HepG2 (cell line): Measurements from ENCODE around the gene DYNLT2B. TPM values are rescaled to one million over a fixed set of nuclear protein-coding genes. Genes with fewer than 3 reads are reported as not detected.

Experiments
- ELF3 ChIP-seq: IDR thresholded peaks from 2 replicates; pipeline ENCODE4 v1.6.1; 2016; ENCODE audit warnings: missing genetic modification reagents, missing compliant biosample characterization
- ERF ChIP-seq: IDR thresholded peaks from 2 replicates; pipeline ENCODE4 v1.6.1; 2018; ENCODE audit warnings: missing biosample characterization, missing genetic modification reagents
- FOXA1 ChIP-seq, 2 experiments: fragments of 450-650 bp in 1 of 2; sonication (generic) in 1 of 2; formaldehyde crosslinking in 1 of 2; IDR thresholded peaks; 2 replicates each; pipeline versions ENCODE4 v1.4.0 to v1.6.1; 2016 to 2020; ENCODE audit warnings: missing genetic modification reagents in 1 of 2
- GABPA ChIP-seq, 2 experiments: IDR thresholded peaks; 2 replicates each; pipeline ENCODE4 v1.6.1; 2011 to 2016; ENCODE audit warnings: low read depth in 2 of 2, low read length in 1 of 2, missing biosample characterization in 1 of 2, missing genetic modification characterization in 1 of 2
- HOXA3 ChIP-seq: sonication (generic); formaldehyde crosslinking; IDR thresholded peaks from 2 replicates; pipeline ENCODE4 v1.5.0; 2020; ENCODE audit warnings: missing genetic modification reagents
- HOXD1 ChIP-seq: sonication (generic); formaldehyde crosslinking; IDR thresholded peaks from 2 replicates; pipeline ENCODE4 v1.5.0; 2020; ENCODE audit warnings: missing genetic modification reagents
- IKZF4 ChIP-seq: sonication (generic); formaldehyde crosslinking; IDR thresholded peaks from 2 replicates; pipeline ENCODE4 v1.5.1; 2020; ENCODE audit warnings: borderline replicate concordance, mild to moderate bottlenecking, low read depth, missing genetic modification reagents; ENCODE audit errors: not compliant biosample characterization
- IRF2 ChIP-seq: IDR thresholded peaks from 2 replicates; pipeline ENCODE4 v1.6.1; 2018; ENCODE audit warnings: missing genetic modification reagents, missing compliant biosample characterization
- MIER3 ChIP-seq: IDR thresholded peaks from 2 replicates; pipeline ENCODE4 v1.6.1; 2016; ENCODE audit warnings: missing compliant biosample characterization, borderline replicate concordance
- MYC ChIP-seq: sonication (generic); formaldehyde crosslinking; IDR thresholded peaks from 2 replicates; pipeline ENCODE4 v1.9.0; 2021; ENCODE audit warnings: missing genetic modification reagents, borderline replicate concordance
- PCBP1 ChIP-seq: fragments of 200-400 bp; formaldehyde crosslinking; IDR thresholded peaks from 2 replicates; pipeline ENCODE4 v1.6.1; 2017; ENCODE audit warnings: mild to moderate bottlenecking, low read depth, low read length, borderline replicate concordance
- REXO4 ChIP-seq: sonication (generic); formaldehyde crosslinking; IDR thresholded peaks from 2 replicates; pipeline ENCODE4 v1.8.0; 2022; ENCODE audit warnings: missing genetic modification reagents, mild to moderate bottlenecking, borderline replicate concordance
- SOX13 ChIP-seq, 3 experiments: fragments of 450-650 bp in 1 of 3; sonication (generic) in 1 of 3; formaldehyde crosslinking in 1 of 3; IDR thresholded peaks in 2 of 3; conservative IDR thresholded peaks in 1 of 3; 2 replicates each; pipeline versions ENCODE4 v1.5.0 to v1.6.1; 2016 to 2020; ENCODE audit warnings: antibody characterized with exemption in 1 of 3, mild to moderate bottlenecking in 1 of 3, missing compliant biosample characterization in 1 of 3, missing genetic modification reagents in 1 of 3, moderate library complexity in 1 of 3
- SRSF9 ChIP-seq: fragments of 200-400 bp; formaldehyde crosslinking; IDR thresholded peaks from 2 replicates; pipeline ENCODE4 v1.6.1; 2018; ENCODE audit warnings: borderline replicate concordance, mild to moderate bottlenecking, low read depth, low read length; ENCODE audit not compliant: insufficient read depth, poor library complexity, severe bottlenecking
- ZBTB21 ChIP-seq: sonication (generic); formaldehyde crosslinking; IDR thresholded peaks from 2 replicates; pipeline ENCODE4 v1.4.0; 2020; ENCODE audit warnings: missing genetic modification reagents
- ZNF44 ChIP-seq: sonication (generic); formaldehyde crosslinking; IDR thresholded peaks from 2 replicates; pipeline ENCODE4 v1.5.1; 2020; ENCODE audit warnings: mild to moderate bottlenecking, missing genetic modification reagents
- ZNF530 ChIP-seq: sonication (generic); formaldehyde crosslinking; IDR thresholded peaks from 2 replicates; pipeline ENCODE4 v1.5.0; 2020; ENCODE audit warnings: low read depth, mild to moderate bottlenecking, missing genetic modification reagents
- ZNF562 ChIP-seq: sonication (generic); formaldehyde crosslinking; IDR thresholded peaks from 2 replicates; pipeline ENCODE4 v1.8.0; 2022; ENCODE audit warnings: missing genetic modification reagents, borderline replicate concordance
- ZNF790 ChIP-seq: sonication (generic); formaldehyde crosslinking; IDR thresholded peaks from 2 replicates; pipeline ENCODE4 v1.8.0; 2022; ENCODE audit warnings: missing genetic modification reagents, mild to moderate bottlenecking, borderline replicate concordance
- polyA plus RNA-seq, 8 experiments: library from polyadenylated mRNA; depleted of rRNA in 3 of 8; stranded (reverse) in 7 of 8; unstranded in 1 of 8; fragments of >200 nt; fragmentation: Illumina TruSeq in 4 of 8; extraction: Trizol in 4 of 8; gene quantifications; 2 replicates each; pipeline versions ENCODE4 v1.2.1 to v1.2.3, GENCODE V29; 2011 to 2016; ENCODE audit warnings: low read depth in 4 of 8, missing spikeins in 1 of 8, mixed read lengths in 1 of 8; ENCODE audit not compliant: insufficient read depth in 1 of 8
- total RNA-seq, 5 experiments: library from RNA; depleted of rRNA; stranded (reverse); fragments of >200 nt; fragmentation: Illumina TruSeq; extraction: Trizol; gene quantifications; 2 replicates each; pipeline ENCODE4 v1.2.3, GENCODE V29; 2016; ENCODE audit warnings: low read depth in 1 of 5
- TF ChIP-seq, protein P1 (sequence below): sonication (generic); formaldehyde crosslinking; IDR thresholded peaks from 2 replicates; pipeline ENCODE4 v1.4.0; 2020; ENCODE audit warnings: missing genetic modification reagents; ENCODE audit errors: not compliant biosample characterization
- TF ChIP-seq, protein P2 (sequence below): sonication (generic); formaldehyde crosslinking; IDR thresholded peaks from 2 replicates; pipeline ENCODE4 v1.8.1; 2023; ENCODE audit warnings: mild to moderate bottlenecking, inconsistent platforms, moderate library complexity, missing genetic modification reagents, borderline replicate concordance
- TF ChIP-seq, protein P3 (sequence below): IDR thresholded peaks from 2 replicates; pipeline ENCODE4 v1.6.1; 2016; ENCODE audit warnings: control low read depth
- TF ChIP-seq, protein P4 (sequence below), 2 experiments: sonication (generic) in 1 of 2; formaldehyde crosslinking in 1 of 2; IDR thresholded peaks; 2 replicates each; pipeline versions ENCODE4 v1.4.0 to v1.6.1; 2018 to 2020; ENCODE audit warnings: missing genetic modification reagents in 2 of 2, borderline replicate concordance in 1 of 2, low read depth in 1 of 2, mild to moderate bottlenecking in 1 of 2, missing biosample characterization in 1 of 2

DYNLT2B gene
- total and polyA plus RNA-seq, 2 of the 13 experiments (the other 11 are each of a cell fraction or from before 2014, with no cell fraction given) = 4.0 to 7.0 TPM

DNA sequence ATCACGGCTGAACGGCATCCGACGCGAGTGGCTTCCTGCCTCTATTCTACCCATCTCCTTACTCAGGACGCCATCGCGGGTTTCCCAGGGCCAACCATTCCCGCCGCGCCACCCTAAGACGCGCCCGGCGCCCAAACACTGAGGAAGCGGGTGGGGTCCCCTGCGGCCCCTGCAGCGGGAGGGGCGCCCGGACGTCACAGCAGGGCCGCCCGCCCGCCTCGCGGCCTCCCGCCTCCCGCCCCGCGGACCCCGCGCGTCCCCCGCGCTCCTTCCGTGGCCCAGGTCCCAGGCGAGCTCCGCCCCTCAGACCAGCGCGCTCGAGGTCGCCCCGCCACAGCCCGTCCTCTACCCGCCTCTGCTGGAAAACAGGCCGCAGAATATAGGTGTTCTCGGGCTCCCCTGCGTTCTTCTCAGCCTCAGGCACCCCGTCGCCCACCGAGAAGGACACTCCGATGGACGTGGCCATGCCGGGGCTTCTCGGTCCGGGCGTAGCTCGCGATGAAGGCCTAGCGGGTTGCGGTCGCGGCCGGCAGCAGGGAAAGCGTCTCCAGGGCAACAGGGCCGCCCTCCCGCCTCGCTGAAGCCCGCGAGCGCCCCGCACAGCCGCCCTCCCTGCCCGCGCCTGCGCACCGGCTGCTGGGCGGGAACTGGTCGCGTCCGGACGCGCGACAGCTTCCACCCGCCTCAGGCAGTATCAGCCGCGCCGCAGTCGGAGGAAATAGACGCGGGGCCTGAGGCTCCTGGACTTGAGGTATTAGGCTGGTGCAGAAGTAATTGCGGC is at the start of gene DYNLT2B (continued):
- TF ChIP-seq, protein P1, sequence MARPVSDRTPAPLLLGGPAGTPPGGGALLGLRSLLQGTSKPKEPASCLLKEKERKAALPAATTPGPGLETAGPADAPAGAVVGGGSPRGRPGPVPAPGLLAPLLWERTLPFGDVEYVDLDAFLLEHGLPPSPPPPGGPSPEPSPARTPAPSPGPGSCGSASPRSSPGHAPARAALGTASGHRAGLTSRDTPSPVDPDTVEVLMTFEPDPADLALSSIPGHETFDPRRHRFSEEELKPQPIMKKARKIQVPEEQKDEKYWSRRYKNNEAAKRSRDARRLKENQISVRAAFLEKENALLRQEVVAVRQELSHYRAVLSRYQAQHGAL (CRISPR knock-in tag) = no peak
- no peak for TF ChIP-seq REXO4 (CRISPR knock-in tag)
- TF ChIP-seq HOXA3 (CRISPR knock-in tag) = peak; percentile 72
- TF ChIP-seq ZBTB21 = no peak
- TF ChIP-seq GABPA (IDR thresholded peaks at IDR 0.05; ENCODE audit: low read depth, low read length) = no peak
- no peak for TF ChIP-seq GABPA (CRISPR knock-in tag; IDR thresholded peaks at IDR 0.05; ENCODE audit: low read depth)
- TF ChIP-seq, protein P2, sequence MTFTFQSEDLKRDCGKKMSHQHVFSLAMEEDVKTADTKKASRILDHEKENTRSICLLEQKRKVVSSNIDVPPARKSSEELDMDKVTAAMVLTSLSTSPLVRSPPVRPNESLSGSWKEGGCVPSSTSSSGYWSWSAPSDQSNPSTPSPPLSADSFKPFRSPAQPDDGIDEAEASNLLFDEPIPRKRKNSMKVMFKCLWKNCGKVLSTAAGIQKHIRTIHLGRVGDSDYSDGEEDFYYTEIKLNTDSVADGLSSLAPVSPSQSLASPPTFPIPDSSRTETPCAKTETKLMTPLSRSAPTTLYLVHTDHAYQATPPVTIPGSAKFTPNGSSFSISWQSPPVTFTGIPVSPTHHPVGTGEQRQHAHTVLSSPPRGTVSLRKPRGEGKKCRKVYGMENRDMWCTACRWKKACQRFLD (CRISPR knock-in tag) = peak; percentile 67; the same call in 1 of the 2 replicates
- no peak for TF ChIP-seq FOXA1 (IDR thresholded peaks at IDR 0.05)
- TF ChIP-seq FOXA1 (CRISPR knock-in tag; IDR thresholded peaks at IDR 0.05) = no peak
- no peak for TF ChIP-seq ZNF790 (CRISPR knock-in tag)
- no peak for TF ChIP-seq ZNF530 (CRISPR knock-in tag)
- TF ChIP-seq SRSF9 = no peak
- peak; percentile 57; the same call in 1 of the 2 replicates for TF ChIP-seq ELF3
- peak; percentile 75 for TF ChIP-seq IKZF4 (CRISPR knock-in tag)
- no peak; the same call in 1 of the 2 replicates for TF ChIP-seq IRF2 (CRISPR knock-in tag)
- TF ChIP-seq MYC (CRISPR knock-in tag) = peak; percentile 67
- TF ChIP-seq HOXD1 (CRISPR knock-in tag) = no peak; the same call in 1 of the 2 replicates
- 0 out of 2 replicates have a peak, but pooled peaks have one; percentile 61 for TF ChIP-seq ZNF44
- TF ChIP-seq MIER3 = 0 out of 2 replicates have a peak, but pooled peaks have one; percentile 7
- TF ChIP-seq ERF (CRISPR knock-in tag) = 0 out of 2 replicates have a peak, but pooled peaks have one; percentile 27
- TF ChIP-seq, protein P3, sequence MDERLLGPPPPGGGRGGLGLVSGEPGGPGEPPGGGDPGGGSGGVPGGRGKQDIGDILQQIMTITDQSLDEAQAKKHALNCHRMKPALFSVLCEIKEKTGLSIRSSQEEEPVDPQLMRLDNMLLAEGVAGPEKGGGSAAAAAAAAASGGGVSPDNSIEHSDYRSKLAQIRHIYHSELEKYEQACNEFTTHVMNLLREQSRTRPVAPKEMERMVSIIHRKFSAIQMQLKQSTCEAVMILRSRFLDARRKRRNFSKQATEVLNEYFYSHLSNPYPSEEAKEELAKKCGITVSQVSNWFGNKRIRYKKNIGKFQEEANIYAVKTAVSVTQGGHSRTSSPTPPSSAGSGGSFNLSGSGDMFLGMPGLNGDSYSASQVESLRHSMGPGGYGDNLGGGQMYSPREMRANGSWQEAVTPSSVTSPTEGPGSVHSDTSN = no peak
- TF ChIP-seq PCBP1 = no peak
- no peak for TF ChIP-seq SOX13 (IDR thresholded peaks at IDR 0.05)
- TF ChIP-seq SOX13 (CRISPR knock-in tag; conservative IDR thresholded peaks at IDR 0.05 in 1 of 2, IDR thresholded peaks at IDR 0.05 in 1 of 2) = peak in 1 of 2 experiments; percentile 20; a peak in 1 of 4 replicates
- TF ChIP-seq, protein P4, sequence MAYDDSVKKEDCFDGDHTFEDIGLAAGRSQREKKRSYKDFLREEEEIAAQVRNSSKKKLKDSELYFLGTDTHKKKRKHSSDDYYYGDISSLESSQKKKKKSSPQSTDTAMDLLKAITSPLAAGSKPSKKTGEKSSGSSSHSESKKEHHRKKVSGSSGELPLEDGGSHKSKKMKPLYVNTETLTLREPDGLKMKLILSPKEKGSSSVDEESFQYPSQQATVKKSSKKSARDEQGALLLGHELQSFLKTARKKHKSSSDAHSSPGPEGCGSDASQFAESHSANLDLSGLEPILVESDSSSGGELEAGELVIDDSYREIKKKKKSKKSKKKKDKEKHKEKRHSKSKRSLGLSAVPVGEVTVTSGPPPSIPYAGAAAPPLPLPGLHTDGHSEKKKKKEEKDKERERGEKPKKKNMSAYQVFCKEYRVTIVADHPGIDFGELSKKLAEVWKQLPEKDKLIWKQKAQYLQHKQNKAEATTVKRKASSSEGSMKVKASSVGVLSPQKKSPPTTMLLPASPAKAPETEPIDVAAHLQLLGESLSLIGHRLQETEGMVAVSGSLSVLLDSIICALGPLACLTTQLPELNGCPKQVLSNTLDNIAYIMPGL (CRISPR knock-in tag; IDR thresholded peaks at IDR 0.05; ENCODE audit: borderline replicate concordance in 1 of 2, low read depth in 1 of 2) = peak; percentile 72 to 87; a peak in 3 of 4 replicates
- TF ChIP-seq ZNF562 (CRISPR knock-in tag) = no peak
